ENCODE measurements around the gene PFKFB4.

Gene PFKFB4

GRCh38 chr3:48581621-48582481, 25.2 kb upstream of the PFKFB4 start:
- Histone ChIP-seq H3K27ac (no peak overlapping the region), H3K9me3 (no peaks in the 10 kb centered on the region), H3K36me3 (no peaks in the 10 kb centered on the region), H3K4me1 (ENCODE audit: control insufficient read depth in 1 of 2, insufficient read depth in 1 of 2, low read depth in 1 of 2, low read length in 1 of 2) (no peaks in the 10 kb centered on the region), H3K4me3 (ENCODE audit: low read depth in 1 of 2, low read length in 1 of 2) (no peak overlapping the region), H3K27me3 (no peaks in the 10 kb centered on the region)
- TF ChIP-seq CTCF (IDR thresholded peaks at IDR 0.05): no peak

- H3K36me3 ChIP-seq: no peaks in the 10 kb centered on the region
- no peak for TF ChIP-seq CTCF (IDR thresholded peaks at IDR 0.05)
- no peaks in the 10 kb centered on the region for H3K9me3 ChIP-seq
- H3K4me3 ChIP-seq (ENCODE audit: low read depth in 1 of 2, low read length in 1 of 2): no peak overlapping the region
- H3K27ac ChIP-seq: no peak overlapping the region
- no peaks in the 10 kb centered on the region for H3K27me3 ChIP-seq
- H3K4me1 ChIP-seq (ENCODE audit: control insufficient read depth in 1 of 2, insufficient read depth in 1 of 2, low read depth in 1 of 2, low read length in 1 of 2): no peaks in the 10 kb centered on the region
Observed at GRCh38 chr3:48576647-48577046, 20.0 kb upstream of the PFKFB4 start.

DNA sequence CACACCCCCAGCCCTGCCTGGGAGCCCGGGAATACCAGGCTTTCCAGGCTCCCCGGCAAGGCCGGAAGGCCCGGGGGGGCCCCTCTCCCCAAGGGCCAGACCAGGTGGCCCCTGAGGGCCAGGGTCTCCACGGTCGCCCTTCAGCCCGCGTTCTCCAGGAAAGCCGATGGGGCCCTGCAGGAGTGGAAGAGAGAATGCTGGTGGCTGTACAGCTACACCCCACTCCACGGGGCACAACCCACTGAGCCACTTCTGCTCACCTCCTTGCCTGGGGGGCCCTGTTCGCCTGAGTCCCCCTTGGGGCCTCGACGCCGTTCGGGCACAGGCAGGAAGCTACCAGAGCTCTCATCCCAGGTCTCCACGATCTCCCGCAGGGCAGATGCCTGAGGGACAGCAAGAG, 18.8 kb upstream of the PFKFB4 start:
- Histone ChIP-seq H3K4me1 (ENCODE audit: control insufficient read depth in 1 of 2, insufficient read depth in 1 of 2, low read depth in 1 of 2, low read length in 1 of 2) (no peaks in the 10 kb centered on the region), H3K4me3 (ENCODE audit: low read depth in 1 of 2, low read length in 1 of 2) (no peak overlapping the region), H3K27ac (no peak overlapping the region), H3K36me3 (no peaks in the 10 kb centered on the region), H3K9me3 (no peaks in the 10 kb centered on the region), H3K27me3 (no peaks in the 10 kb centered on the region)
- TF ChIP-seq CTCF (IDR thresholded peaks at IDR 0.05): no peak

GRCh38 chr3:48573973-48574585, 17.5 kb upstream of the PFKFB4 start:
- no peak overlapping the region for H3K27ac ChIP-seq
- H3K9me3 ChIP-seq: no peaks in the 10 kb centered on the region
- no peak for TF ChIP-seq CTCF (IDR thresholded peaks at IDR 0.05)
- no peaks in the 10 kb centered on the region for H3K4me1 ChIP-seq (ENCODE audit: control insufficient read depth in 1 of 2, insufficient read depth in 1 of 2, low read depth in 1 of 2, low read length in 1 of 2)
- no peak overlapping the region for H3K4me3 ChIP-seq (ENCODE audit: low read depth in 1 of 2, low read length in 1 of 2)
- H3K36me3 ChIP-seq: no peaks in the 10 kb centered on the region
- H3K27me3 ChIP-seq: no peaks in the 10 kb centered on the region

DNA sequence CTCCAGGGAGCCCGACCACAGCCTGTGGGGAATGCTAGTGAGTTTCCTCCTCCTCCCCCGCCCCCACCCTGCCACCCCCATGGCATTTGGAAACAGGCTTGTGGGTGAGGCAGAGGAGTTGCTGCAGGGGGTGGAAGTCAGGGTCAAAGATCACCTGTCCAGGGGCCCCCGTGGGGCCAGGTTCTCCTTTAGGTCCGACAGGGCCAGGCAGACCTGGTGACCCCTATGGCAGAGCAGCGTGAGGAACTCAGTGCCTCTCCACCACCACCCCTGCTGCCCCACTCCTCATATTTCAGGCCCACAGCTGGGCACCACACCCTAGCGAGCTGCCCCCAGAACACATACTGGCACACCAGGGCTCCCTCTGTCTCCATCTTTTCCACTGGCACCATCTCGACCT, 15.9 kb upstream of the PFKFB4 start:
- H3K9me3 ChIP-seq: no peaks in the 10 kb centered on the region
- no peaks in the 10 kb centered on the region for H3K4me1 ChIP-seq (ENCODE audit: control insufficient read depth in 1 of 2, insufficient read depth in 1 of 2, low read depth in 1 of 2, low read length in 1 of 2)
- H3K36me3 ChIP-seq: no peaks in the 10 kb centered on the region
- no peak for TF ChIP-seq CTCF (IDR thresholded peaks at IDR 0.05)
- H3K27ac ChIP-seq: no peak overlapping the region
- no peaks in the 10 kb centered on the region for H3K27me3 ChIP-seq
- no peak overlapping the region for H3K4me3 ChIP-seq (ENCODE audit: low read depth in 1 of 2, low read length in 1 of 2)

Data from neutrophil (primary cell).